ENCODE measurements around the gene MIEF1.

Gene MIEF1

GRCh38 chr22:39496131-39496838 is 5.8 kb upstream of the MIEF1 start:
- Histone ChIP-seq H3K4me2 (ENCODE audit: low read length) (no peak overlapping the region), H3K4me3 (ENCODE audit: low read depth, low read length) (no peak overlapping the region), H3K4me1 (peaks cover 5% of the 10 kb centered on the region), H3K9ac (no peak overlapping the region), H2AFZ (peak overlapping the region; percentile 74), H3K9me3 (ENCODE audit: control insufficient read depth, low read length) (no peaks in the 10 kb centered on the region), H3K36me3 (ENCODE audit: control insufficient read depth, insufficient read depth, low read length) (no peaks in the 10 kb centered on the region), H3K27ac (peak overlapping the region; percentile 22), H3K79me2 (no peaks in the 10 kb centered on the region), H3K27me3 (ENCODE audit: control insufficient read depth, insufficient read depth, low read length) (no peaks in the 10 kb centered on the region)
- TF ChIP-seq, protein P1, sequence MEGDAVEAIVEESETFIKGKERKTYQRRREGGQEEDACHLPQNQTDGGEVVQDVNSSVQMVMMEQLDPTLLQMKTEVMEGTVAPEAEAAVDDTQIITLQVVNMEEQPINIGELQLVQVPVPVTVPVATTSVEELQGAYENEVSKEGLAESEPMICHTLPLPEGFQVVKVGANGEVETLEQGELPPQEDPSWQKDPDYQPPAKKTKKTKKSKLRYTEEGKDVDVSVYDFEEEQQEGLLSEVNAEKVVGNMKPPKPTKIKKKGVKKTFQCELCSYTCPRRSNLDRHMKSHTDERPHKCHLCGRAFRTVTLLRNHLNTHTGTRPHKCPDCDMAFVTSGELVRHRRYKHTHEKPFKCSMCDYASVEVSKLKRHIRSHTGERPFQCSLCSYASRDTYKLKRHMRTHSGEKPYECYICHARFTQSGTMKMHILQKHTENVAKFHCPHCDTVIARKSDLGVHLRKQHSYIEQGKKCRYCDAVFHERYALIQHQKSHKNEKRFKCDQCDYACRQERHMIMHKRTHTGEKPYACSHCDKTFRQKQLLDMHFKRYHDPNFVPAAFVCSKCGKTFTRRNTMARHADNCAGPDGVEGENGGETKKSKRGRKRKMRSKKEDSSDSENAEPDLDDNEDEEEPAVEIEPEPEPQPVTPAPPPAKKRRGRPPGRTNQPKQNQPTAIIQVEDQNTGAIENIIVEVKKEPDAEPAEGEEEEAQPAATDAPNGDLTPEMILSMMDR (IDR thresholded peaks at IDR 0.05), result peak; percentile 74

DNA sequence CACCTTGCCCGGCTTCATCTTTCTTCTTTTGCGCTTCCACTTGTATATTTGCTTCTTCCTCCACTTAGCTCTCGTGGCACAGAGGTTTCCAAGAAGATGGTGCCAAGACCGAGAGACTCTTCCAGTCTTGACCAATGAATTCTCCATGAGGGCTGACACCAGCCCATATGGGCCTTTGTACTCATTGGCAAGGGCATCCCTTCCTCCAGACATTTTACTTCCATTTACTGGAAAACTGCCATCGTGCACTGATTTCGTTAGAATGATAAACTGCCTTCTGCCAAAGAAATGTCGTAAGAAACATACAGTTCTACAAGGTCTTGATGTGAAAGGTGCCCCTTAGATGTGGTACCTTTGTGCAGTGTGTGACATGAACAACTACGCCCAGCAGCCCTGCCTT is 4.7 kb upstream of the MIEF1 start:
- Histone ChIP-seq H3K9ac (no peak overlapping the region), H2AFZ (no peak overlapping the region), H3K27ac (no peak overlapping the region), H3K4me2 (ENCODE audit: low read length) (no peak overlapping the region), H3K79me2 (no peaks in the 10 kb centered on the region), H3K36me3 (ENCODE audit: control insufficient read depth, insufficient read depth, low read length) (no peaks in the 10 kb centered on the region), H3K4me1 (peaks cover 11% of the 10 kb centered on the region), H3K4me3 (ENCODE audit: low read depth, low read length) (no peak overlapping the region), H3K27me3 (ENCODE audit: control insufficient read depth, insufficient read depth, low read length) (no peaks in the 10 kb centered on the region), H3K9me3 (ENCODE audit: control insufficient read depth, low read length) (no peaks in the 10 kb centered on the region)
- TF ChIP-seq, protein P1 (IDR thresholded peaks at IDR 0.05), result no peak

DNA sequence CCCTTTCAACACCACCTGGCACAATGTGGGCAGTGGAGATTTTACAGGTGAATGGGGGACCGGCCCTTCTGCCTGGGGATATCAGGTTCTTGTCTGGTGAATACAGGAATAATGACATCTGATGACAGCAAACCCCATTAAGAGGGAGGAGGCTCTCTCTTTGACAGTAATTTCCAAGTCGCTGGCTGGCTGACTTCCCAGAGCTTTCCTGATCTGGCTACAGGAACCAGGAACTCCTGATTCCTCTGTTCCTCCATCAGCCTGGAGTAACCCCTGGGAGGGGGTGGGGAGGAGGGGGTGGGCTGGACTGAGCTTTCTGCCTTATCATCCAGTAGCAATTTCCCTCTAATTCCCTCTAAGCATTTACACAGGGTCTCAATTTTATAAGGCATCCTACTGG is 3.7 kb upstream of the MIEF1 start:
- H3K9me3 ChIP-seq (ENCODE audit: control insufficient read depth, low read length), result no peaks in the 10 kb centered on the region
- H3K36me3 ChIP-seq (ENCODE audit: control insufficient read depth, insufficient read depth, low read length), result no peaks in the 10 kb centered on the region
- H3K4me1 ChIP-seq, result peaks cover 13% of the 10 kb centered on the region
- H3K27ac ChIP-seq, result no peak overlapping the region
- no peak overlapping the region for H3K4me3 ChIP-seq (ENCODE audit: low read depth, low read length)
- no peak overlapping the region for H3K4me2 ChIP-seq (ENCODE audit: low read length)
- TF ChIP-seq, protein P1 (IDR thresholded peaks at IDR 0.05), result no peak
- peaks cover 6% of the 10 kb centered on the region for H3K79me2 ChIP-seq
- H2AFZ ChIP-seq, result no peak overlapping the region
- H3K9ac ChIP-seq, result no peak overlapping the region
- no peaks in the 10 kb centered on the region for H3K27me3 ChIP-seq (ENCODE audit: control insufficient read depth, insufficient read depth, low read length)

- no peaks in the 10 kb centered on the region for H3K27me3 ChIP-seq (ENCODE audit: control insufficient read depth, insufficient read depth, low read length)
- H3K4me1 ChIP-seq, result peaks cover 17% of the 10 kb centered on the region
- H2AFZ ChIP-seq, result no peak overlapping the region
- peaks cover 10% of the 10 kb centered on the region for H3K79me2 ChIP-seq
- no peak overlapping the region for H3K4me3 ChIP-seq (ENCODE audit: low read depth, low read length)
- no peak overlapping the region for H3K27ac ChIP-seq
- no peak overlapping the region for H3K4me2 ChIP-seq (ENCODE audit: low read length)
- H3K9me3 ChIP-seq (ENCODE audit: control insufficient read depth, low read length), result no peaks in the 10 kb centered on the region
- no peak overlapping the region for H3K9ac ChIP-seq
- H3K36me3 ChIP-seq (ENCODE audit: control insufficient read depth, insufficient read depth, low read length), result no peaks in the 10 kb centered on the region
- TF ChIP-seq, protein P1 (IDR thresholded peaks at IDR 0.05), result no peak
These were observed 3.3 kb upstream of the MIEF1 start for GRCh38 chr22:39498802-39499201.

DNA sequence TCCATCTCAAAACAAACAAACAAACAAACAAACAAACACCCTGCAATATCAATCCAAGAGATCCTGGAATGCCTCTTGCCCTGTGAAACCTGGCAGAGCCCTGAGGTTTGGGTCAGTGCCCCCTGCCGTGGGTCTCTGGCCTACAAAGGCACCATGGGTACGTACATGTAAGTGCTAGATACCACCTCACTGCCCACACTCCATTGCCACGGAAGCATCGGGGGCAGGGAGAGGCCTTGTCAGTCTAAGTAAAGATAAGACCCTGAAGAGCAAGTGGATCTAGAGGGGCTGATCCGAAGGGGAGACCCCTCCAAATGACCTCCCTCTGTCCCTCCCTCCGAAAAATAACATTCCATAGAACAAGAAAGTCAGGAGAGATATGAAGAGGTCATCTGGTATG is 2.0 kb upstream of the MIEF1 start:
- H3K9me3 ChIP-seq (ENCODE audit: control insufficient read depth, low read length), result no peaks in the 10 kb centered on the region
- H3K4me3 ChIP-seq (ENCODE audit: low read depth, low read length), result no peak overlapping the region
- H3K4me2 ChIP-seq (ENCODE audit: low read length), result no peak overlapping the region
- H3K79me2 ChIP-seq, result peaks cover 20% of the 10 kb centered on the region
- TF ChIP-seq, protein P1 (IDR thresholded peaks at IDR 0.05), result no peak
- H3K27ac ChIP-seq, result peak overlapping the region; percentile 82
- H3K9ac ChIP-seq, result no peak overlapping the region
- no peaks in the 10 kb centered on the region for H3K36me3 ChIP-seq (ENCODE audit: control insufficient read depth, insufficient read depth, low read length)
- H3K27me3 ChIP-seq (ENCODE audit: control insufficient read depth, insufficient read depth, low read length), result no peaks in the 10 kb centered on the region
- H2AFZ ChIP-seq, result no peak overlapping the region
- peaks cover 17% of the 10 kb centered on the region for H3K4me1 ChIP-seq

Measured in parathyroid adenoma (tissue), 2 donors.